GM23338 (cell line): ENCODE measurements around the gene LARGE1.

ENCODE experiments used
- EZH2 ChIP-seq: fragments of 200-600 bp; sonication (generic); IDR thresholded peaks from one replicate; pipeline ENCODE4 v1.8.0; 2017; ENCODE audit warnings: antibody characterized with exemption, mild to moderate bottlenecking, low read depth; ENCODE audit not compliant: unreplicated experiment
- POLR2AphosphoS5 ChIP-seq: IDR thresholded peaks from 2 replicates; pipeline ENCODE4 v1.6.1; 2016; ENCODE audit warnings: antibody characterized with exemption, low read depth
- TF ChIP-seq, protein P1 (sequence below), 2 experiments: fragments of 200-600 bp in 1 of 2; sonication (generic) in 1 of 2; conservative IDR thresholded peaks; 2 replicates each; pipeline versions ENCODE4 v1.5.1 to v1.6.1; 2016 to 2017; ENCODE audit warnings: antibody characterized with exemption in 2 of 2, low read depth in 2 of 2, mild to moderate bottlenecking in 2 of 2, moderate library complexity in 1 of 2
- TF ChIP-seq, protein P2 (sequence below): IDR thresholded peaks from one replicate; pipeline ENCODE4 v1.6.1; 2018; ENCODE audit warnings: antibody characterized with exemption; ENCODE audit not compliant: unreplicated experiment

DNA sequence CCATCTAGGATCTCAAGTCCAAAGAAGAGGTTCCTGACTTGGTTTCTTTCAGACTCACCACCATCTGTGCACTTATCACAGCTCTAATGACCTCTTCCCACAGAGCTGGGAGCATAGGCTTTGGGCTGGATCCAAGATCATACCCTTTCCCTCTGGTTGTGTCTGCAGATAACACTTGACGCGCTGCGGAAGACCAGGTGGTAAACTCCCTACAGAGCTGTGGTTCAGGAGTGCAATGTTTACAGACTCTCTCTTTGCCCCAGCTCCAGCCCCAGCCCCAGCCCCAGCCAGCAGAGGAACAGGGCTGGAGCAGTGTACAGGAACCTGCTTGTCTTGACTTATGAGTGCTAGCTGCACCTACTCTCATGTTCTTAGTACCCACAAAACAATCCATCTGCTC, 587.7 kb downstream of the LARGE1 start:
- TF ChIP-seq, protein P1, sequence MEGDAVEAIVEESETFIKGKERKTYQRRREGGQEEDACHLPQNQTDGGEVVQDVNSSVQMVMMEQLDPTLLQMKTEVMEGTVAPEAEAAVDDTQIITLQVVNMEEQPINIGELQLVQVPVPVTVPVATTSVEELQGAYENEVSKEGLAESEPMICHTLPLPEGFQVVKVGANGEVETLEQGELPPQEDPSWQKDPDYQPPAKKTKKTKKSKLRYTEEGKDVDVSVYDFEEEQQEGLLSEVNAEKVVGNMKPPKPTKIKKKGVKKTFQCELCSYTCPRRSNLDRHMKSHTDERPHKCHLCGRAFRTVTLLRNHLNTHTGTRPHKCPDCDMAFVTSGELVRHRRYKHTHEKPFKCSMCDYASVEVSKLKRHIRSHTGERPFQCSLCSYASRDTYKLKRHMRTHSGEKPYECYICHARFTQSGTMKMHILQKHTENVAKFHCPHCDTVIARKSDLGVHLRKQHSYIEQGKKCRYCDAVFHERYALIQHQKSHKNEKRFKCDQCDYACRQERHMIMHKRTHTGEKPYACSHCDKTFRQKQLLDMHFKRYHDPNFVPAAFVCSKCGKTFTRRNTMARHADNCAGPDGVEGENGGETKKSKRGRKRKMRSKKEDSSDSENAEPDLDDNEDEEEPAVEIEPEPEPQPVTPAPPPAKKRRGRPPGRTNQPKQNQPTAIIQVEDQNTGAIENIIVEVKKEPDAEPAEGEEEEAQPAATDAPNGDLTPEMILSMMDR (conservative IDR thresholded peaks at IDR 0.05; ENCODE audit: low read depth in 2 of 2), result no peak
- TF ChIP-seq EZH2 (no peak), POLR2AphosphoS5 (no peak)
- TF ChIP-seq, protein P2, sequence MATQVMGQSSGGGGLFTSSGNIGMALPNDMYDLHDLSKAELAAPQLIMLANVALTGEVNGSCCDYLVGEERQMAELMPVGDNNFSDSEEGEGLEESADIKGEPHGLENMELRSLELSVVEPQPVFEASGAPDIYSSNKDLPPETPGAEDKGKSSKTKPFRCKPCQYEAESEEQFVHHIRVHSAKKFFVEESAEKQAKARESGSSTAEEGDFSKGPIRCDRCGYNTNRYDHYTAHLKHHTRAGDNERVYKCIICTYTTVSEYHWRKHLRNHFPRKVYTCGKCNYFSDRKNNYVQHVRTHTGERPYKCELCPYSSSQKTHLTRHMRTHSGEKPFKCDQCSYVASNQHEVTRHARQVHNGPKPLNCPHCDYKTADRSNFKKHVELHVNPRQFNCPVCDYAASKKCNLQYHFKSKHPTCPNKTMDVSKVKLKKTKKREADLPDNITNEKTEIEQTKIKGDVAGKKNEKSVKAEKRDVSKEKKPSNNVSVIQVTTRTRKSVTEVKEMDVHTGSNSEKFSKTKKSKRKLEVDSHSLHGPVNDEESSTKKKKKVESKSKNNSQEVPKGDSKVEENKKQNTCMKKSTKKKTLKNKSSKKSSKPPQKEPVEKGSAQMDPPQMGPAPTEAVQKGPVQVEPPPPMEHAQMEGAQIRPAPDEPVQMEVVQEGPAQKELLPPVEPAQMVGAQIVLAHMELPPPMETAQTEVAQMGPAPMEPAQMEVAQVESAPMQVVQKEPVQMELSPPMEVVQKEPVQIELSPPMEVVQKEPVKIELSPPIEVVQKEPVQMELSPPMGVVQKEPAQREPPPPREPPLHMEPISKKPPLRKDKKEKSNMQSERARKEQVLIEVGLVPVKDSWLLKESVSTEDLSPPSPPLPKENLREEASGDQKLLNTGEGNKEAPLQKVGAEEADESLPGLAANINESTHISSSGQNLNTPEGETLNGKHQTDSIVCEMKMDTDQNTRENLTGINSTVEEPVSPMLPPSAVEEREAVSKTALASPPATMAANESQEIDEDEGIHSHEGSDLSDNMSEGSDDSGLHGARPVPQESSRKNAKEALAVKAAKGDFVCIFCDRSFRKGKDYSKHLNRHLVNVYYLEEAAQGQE, result no peak
